Lower lobe of right lung (tissue), 2 donors: ENCODE measurements around the gene MGP. TPM values are rescaled to one million over a fixed set of nuclear protein-coding genes. Genes with fewer than 3 reads are reported as not detected.

Source experiments
- ATAC-seq, 2 donors: fragments of 200-7000 bp; cut with Tn5 transposase; one replicate each; pipeline ENCODE4 v1.9.1; 2020 to 2022; ENCODE audit warnings: mild to moderate bottlenecking in 2 of 2, moderate library complexity in 2 of 2
- DNase-seq: peaks from one replicate; pipeline ENCODE4 v3.0.0-alpha.2; 2020
- H3K27ac ChIP-seq: fragments of 200-600 bp; one replicate; pipeline ENCODE4 v1.8.0; 2022
- H3K27me3 ChIP-seq: fragments of 200-600 bp; one replicate; pipeline ENCODE4 v1.8.0; 2022; ENCODE audit warnings: low read depth
- H3K36me3 ChIP-seq: fragments of 200-600 bp; one replicate; pipeline ENCODE4 v1.8.0; 2022; ENCODE audit warnings: mild to moderate bottlenecking
- H3K4me1 ChIP-seq: fragments of 200-600 bp; one replicate; pipeline ENCODE4 v1.8.0; 2022
- H3K4me3 ChIP-seq: fragments of 200-600 bp; one replicate; pipeline ENCODE4 v1.8.0; 2022; ENCODE audit warnings: mild to moderate bottlenecking
- H3K9me3 ChIP-seq: fragments of 200-600 bp; one replicate; pipeline ENCODE4 v1.8.0; 2022
- intact Hi-C: fragments of 100-400 bp; cut with DNase I; formaldehyde crosslinking; loops from one replicate; pipeline ENCODE4 v1.11.0; 2022
- total RNA-seq: library from RNA; stranded (reverse); fragmentation: NEBNext Ultra II Directional; extraction: Animal tissue kit (Norgen Biotek cat#: 25700); gene quantifications from one replicate; pipeline ENCODE4 v1.2.1, GENCODE V29; 2021
- TF ChIP-seq, protein P1 (sequence below): fragments of 200-600 bp; IDR thresholded peaks from one replicate; pipeline ENCODE4 v1.8.0; 2022; ENCODE audit warnings: antibody characterized with exemption, mild to moderate bottlenecking
- donor health status: DM: no; HTN: yes; CAD: no; lungs with severe emphysema.

The MGP gene
- total RNA-seq, 1 donor from 2014 or later = 464 TPM

DNA sequence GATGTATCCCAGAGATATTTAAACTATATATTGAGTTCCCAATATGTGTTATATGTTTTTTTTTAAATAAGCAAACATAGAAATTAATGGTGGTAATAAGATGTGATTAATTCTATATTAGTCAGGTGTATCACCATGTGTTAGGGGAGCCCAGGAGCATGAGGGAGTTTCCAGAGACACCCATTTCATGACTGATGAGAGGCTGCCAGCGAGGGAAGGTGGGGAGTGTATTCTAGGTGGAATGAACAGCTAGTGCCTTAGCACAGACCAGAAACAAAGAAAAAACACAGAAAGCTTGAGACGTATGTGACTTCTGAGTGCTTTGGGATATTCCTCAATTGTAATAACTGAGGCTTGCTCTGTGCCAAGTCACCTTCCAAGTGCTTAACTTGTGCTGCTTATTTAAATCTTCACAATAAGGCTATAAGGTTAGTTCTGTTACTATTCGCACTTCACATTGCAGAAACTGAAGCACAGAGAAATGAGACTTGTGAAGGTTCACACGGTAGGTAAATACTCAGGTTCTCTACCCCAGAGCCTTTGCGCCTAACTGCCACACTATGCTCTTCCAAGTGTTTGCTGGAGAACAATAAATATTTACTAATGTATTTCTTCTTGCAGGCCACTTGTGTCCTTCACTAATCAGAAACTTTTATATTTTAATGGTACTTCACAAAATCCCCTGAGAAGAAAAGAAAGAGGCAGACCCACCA is 17.9 kb upstream of the MGP start:
- Histone ChIP-seq H3K4me1 (peaks cover 34% of the 10 kb centered on the region), H3K4me3 (no peak overlapping the region), H3K27me3 (no peaks in the 10 kb centered on the region), H3K36me3 (no peaks in the 10 kb centered on the region), H3K27ac (no peak overlapping the region), H3K9me3 (no peaks in the 10 kb centered on the region)
- no peak for DNase-seq
- TF ChIP-seq, protein P1, sequence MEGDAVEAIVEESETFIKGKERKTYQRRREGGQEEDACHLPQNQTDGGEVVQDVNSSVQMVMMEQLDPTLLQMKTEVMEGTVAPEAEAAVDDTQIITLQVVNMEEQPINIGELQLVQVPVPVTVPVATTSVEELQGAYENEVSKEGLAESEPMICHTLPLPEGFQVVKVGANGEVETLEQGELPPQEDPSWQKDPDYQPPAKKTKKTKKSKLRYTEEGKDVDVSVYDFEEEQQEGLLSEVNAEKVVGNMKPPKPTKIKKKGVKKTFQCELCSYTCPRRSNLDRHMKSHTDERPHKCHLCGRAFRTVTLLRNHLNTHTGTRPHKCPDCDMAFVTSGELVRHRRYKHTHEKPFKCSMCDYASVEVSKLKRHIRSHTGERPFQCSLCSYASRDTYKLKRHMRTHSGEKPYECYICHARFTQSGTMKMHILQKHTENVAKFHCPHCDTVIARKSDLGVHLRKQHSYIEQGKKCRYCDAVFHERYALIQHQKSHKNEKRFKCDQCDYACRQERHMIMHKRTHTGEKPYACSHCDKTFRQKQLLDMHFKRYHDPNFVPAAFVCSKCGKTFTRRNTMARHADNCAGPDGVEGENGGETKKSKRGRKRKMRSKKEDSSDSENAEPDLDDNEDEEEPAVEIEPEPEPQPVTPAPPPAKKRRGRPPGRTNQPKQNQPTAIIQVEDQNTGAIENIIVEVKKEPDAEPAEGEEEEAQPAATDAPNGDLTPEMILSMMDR = no peak
- intact Hi-C loops = no loop called here
- ATAC-seq = peak in 1 of 2 donors; percentile 55

DNA sequence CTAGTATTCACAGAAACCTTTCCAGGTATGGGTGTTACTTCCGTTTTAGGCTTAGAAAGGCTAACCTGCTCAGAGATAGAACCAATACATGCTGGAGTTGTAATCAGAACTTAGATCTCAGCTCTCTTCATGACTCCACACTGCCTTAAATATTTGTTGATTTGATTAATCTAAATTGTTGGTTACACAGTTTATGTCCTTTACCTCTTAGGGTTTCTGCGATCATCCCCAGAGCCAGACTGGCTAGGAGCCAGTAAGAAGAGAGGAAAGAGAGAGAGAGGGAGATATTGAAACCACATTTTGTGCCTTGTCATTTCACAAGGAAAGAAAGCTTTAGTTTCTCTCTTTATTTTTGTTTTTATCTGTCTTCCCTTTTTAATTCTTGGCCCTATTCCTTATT is 16.8 kb upstream of the MGP start:
- Histone ChIP-seq H3K27me3 (no peaks in the 10 kb centered on the region), H3K4me3 (no peak overlapping the region), H3K9me3 (no peaks in the 10 kb centered on the region), H3K4me1 (peaks cover 34% of the 10 kb centered on the region), H3K27ac (no peak overlapping the region), H3K36me3 (no peaks in the 10 kb centered on the region)
- ATAC-seq = no peak
- intact Hi-C loops = no loop called here
- no peak for DNase-seq
- TF ChIP-seq, protein P1 = no peak

DNA sequence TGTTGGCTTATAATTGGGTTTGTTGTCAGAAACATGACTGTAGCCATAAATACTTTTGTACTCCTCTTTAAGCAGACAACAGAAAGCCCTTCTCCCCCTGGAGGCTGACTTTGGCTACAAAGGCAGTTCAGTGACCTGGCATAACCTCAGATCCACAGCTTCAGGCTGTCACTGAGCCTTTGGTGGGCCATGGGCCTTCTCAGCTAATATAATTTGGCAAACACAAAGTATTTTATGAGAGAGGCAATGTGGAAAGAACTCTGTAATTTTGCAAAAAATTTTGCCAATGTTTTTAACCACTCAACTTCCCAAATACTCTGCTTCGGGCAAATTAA is 15.5 kb upstream of the MGP start:
- intact Hi-C loops = no loop called here
- no peaks in the 10 kb centered on the region for H3K36me3 ChIP-seq
- H3K4me1 ChIP-seq = peaks cover 38% of the 10 kb centered on the region
- peak overlapping the region; percentile 39 for H3K27ac ChIP-seq
- no peak for DNase-seq
- ATAC-seq = no peak
- TF ChIP-seq, protein P1 = no peak
- H3K4me3 ChIP-seq = no peak overlapping the region
- H3K9me3 ChIP-seq = no peaks in the 10 kb centered on the region
- no peaks in the 10 kb centered on the region for H3K27me3 ChIP-seq

DNA sequence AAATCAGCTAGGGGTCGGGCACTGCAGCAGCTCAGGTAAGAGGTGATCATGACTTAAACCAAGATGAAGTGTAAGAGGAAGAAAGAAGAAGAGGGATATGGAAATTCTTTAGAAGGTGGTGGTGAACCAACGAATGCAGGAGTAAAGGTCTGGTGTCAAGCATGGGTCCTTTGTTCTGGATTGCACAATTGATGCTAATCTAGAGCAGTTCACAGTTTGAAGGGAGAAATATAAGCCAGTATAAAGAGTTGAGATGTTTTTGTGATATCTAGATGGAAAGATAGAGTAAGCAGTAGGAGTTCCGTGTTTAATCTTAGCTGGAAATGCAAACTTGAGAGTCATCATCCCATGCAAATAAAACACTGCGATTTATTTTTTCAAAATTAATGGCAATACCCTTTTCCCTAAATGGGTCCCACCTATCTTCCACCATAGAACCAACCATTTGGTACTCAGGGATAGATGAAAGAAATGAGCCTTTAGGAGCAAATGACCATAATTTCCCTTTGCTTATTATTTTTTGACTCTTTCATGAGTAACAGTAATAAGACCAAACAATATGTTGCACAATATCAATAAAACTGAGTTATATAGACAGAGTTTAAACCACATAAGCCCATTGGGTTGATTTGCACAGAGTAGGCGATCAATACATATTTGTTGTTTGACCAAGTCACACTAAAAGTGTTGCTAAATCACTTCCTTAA is 15.0 kb upstream of the MGP start:
- no peak overlapping the region for H3K4me3 ChIP-seq
- ATAC-seq = no peak
- intact Hi-C loops = no loop called here
- no peak overlapping the region for H3K27ac ChIP-seq
- H3K9me3 ChIP-seq = no peaks in the 10 kb centered on the region
- H3K27me3 ChIP-seq = no peaks in the 10 kb centered on the region
- no peak for DNase-seq
- TF ChIP-seq, protein P1 = no peak
- no peaks in the 10 kb centered on the region for H3K36me3 ChIP-seq
- peaks cover 36% of the 10 kb centered on the region for H3K4me1 ChIP-seq

DNA sequence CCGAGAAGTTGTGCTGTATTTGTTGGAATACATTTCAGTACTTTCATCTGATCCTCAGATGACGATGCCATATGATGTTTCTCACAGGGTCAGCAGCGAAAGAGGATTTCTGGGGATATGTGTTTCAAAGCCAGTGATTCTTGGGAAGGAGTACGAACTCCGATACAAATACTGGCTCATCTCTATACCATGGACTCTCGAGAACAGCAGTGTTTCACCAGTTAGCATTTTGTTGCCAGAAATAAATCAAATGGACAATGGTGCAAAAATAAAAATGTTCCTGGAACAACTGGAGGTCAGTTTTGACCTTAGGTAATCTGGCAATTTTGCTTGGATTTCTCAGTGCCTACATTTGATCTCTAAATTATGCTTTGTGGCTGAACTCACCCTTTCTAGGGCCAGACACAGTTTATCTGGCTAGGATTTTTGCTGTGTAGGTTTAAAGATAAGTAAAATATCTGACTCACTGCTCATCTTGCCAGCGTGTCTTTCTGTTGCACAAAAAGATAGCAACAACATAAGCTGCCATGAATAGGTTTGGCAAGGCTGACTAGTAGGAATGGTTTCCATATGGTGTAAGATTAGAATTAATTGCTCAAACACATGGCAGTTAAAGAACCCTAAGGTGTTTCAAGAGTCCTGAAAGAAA is 11.0 kb upstream of the MGP start:
- Histone ChIP-seq H3K9me3 (no peaks in the 10 kb centered on the region), H3K36me3 (no peaks in the 10 kb centered on the region), H3K27me3 (no peaks in the 10 kb centered on the region), H3K4me1 (peaks cover 12% of the 10 kb centered on the region), H3K27ac (no peak overlapping the region), H3K4me3 (no peak overlapping the region)
- TF ChIP-seq, protein P1 = no peak
- ATAC-seq (no peak), DNase-seq (no peak)
- intact Hi-C loops = no loop called here
